K562 (cell line): Measurements from ENCODE around the gene CNOT6. TPM values are rescaled to one million over a fixed set of nuclear protein-coding genes. Genes with fewer than 3 reads are reported as not detected.

ENCODE experiments used
- CREB5 ChIP-seq: fragments of 250-450 bp; sonication (Bioruptor Pico); IDR thresholded peaks from 2 replicates; pipeline ENCODE4 v1.5.0; 2020; ENCODE audit warnings: mild to moderate bottlenecking
- CTBP1 ChIP-seq: fragments of 450-650 bp; IDR thresholded peaks from 2 replicates; pipeline ENCODE4 v1.6.1; 2016; ENCODE audit warnings: borderline replicate concordance
- FOXK2 ChIP-seq, 2 experiments: fragments of 450-650 bp; IDR thresholded peaks in 1 of 2; conservative IDR thresholded peaks in 1 of 2; 2 replicates each; pipeline ENCODE4 v1.6.1; 2016; ENCODE audit warnings: low read depth in 2 of 2, mild to moderate bottlenecking in 1 of 2
- HDAC2 ChIP-seq: fragments of 450-650 bp; IDR thresholded peaks from 2 replicates; pipeline ENCODE4 v1.6.1; 2016; ENCODE audit warnings: mild to moderate bottlenecking
- IRF1 ChIP-seq: sonication (generic); formaldehyde crosslinking; IDR thresholded peaks from 2 replicates; pipeline ENCODE4 v1.8.0; 2022; ENCODE audit warnings: missing genetic modification reagents, mild to moderate bottlenecking, borderline replicate concordance
- MYNN ChIP-seq, 2 experiments: sonication (generic); formaldehyde crosslinking in 1 of 2; IDR thresholded peaks; 2 replicates each; pipeline versions ENCODE4 v1.5.0 to v1.6.1; 2016 to 2020; ENCODE audit warnings: antibody characterized with exemption in 1 of 2, missing genetic modification reagents in 1 of 2
- RCOR1 ChIP-seq, 2 experiments: IDR thresholded peaks; 2 replicates each; pipeline ENCODE4 v1.6.1; 2012; ENCODE audit warnings: low read depth in 2 of 2, low read length in 2 of 2, borderline replicate concordance in 1 of 2, improper control_type of control experiment in 1 of 2
- SRSF1 ChIP-seq: fragments of 200-400 bp; formaldehyde crosslinking; IDR thresholded peaks from 2 replicates; pipeline ENCODE4 v1.6.1; 2017; ENCODE audit warnings: mild to moderate bottlenecking, low read depth, low read length, moderate library complexity
- TRIM24 ChIP-seq, 2 experiments: fragments of 450-650 bp; IDR thresholded peaks; 2 replicates each; pipeline ENCODE4 v1.6.1; 2016
- polyA plus RNA-seq, 8 experiments: library from polyadenylated mRNA; depleted of rRNA in 4 of 8; stranded (reverse) in 5 of 8; unstranded in 3 of 8; fragments of >200 nt; fragmentation: Nextera tagmentation in 2 of 8; fragmentation: Illumina TruSeq in 1 of 8; extraction: Ambion mirVana in 2 of 8; extraction: Trizol in 1 of 8; gene quantifications; 2 replicates each; pipeline versions ENCODE4 v1.2.1 to v1.2.3, GENCODE V29; 2011 to 2014; ENCODE audit warnings: inconsistent platforms in 1 of 8, missing spikeins in 1 of 8
- total RNA-seq, 7 experiments: library from RNA; depleted of rRNA in 6 of 7; stranded (reverse); fragments of >200 nt in 6 of 7; fragmentation: Illumina TruSeq in 2 of 7; extraction: Trizol in 2 of 7; gene quantifications; 2 replicates each; pipeline versions ENCODE4 v1.2.1 to v1.2.3, GENCODE V29; 2011 to 2021; ENCODE audit warnings: low replicate concordance in 1 of 7
- TF ChIP-seq, protein P1 (sequence below), 2 experiments: fragments of 450-650 bp; formaldehyde crosslinking in 1 of 2; IDR thresholded peaks; 2 replicates each; pipeline versions ENCODE4 v1.4.0 to v1.6.1; 2014 to 2020; ENCODE audit warnings: mild to moderate bottlenecking in 2 of 2, borderline replicate concordance in 1 of 2, low read depth in 1 of 2

The CNOT6 gene
- total and polyA plus RNA-seq, 9 of the 15 experiments (the other 6 are each of a cell fraction or from before 2014, with no cell fraction given) = 4.9 to 32.4 (median 14.0) TPM

DNA sequence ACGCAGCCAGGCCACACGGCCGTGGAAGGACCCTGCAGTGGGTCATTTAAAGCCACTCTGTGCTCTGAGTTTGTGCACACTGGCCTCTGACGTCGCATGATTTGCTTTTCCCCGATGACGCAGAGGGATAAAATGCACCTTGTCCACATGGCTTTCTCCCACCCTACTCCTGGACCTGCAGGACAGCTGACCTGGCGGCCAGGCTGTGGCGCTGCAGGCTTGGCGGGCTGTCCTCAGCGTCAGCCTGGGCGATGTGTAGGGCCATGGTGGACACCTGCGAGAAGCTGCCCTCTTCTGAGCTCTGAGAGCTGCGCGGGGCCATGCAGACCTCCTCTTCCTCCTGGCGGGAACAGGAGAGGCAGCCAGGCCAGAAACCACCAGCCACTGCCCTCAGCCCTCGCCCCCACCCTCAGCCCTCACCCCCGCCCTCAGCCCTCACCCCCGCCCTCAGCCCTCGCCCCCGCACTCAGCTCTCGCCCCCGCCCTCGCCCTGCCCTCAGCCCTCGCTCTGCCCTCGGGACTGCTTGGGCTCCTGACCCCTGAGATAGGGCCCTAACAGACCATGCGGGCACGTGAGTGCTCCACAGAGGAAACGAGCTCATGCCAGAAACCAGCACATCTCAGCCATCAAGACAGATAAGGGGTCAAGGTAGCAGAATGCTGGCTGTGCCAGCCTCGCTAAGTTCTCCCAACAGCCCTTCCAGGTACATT is 117.1 kb downstream of the CNOT6 start (continued):
- TF ChIP-seq MYNN (IDR thresholded peaks at IDR 0.05) = 0 out of 2 replicates have a peak, but pooled peaks have one; percentile 48
- TF ChIP-seq MYNN (CRISPR knock-in tag; IDR thresholded peaks at IDR 0.05) = no peak
- TF ChIP-seq CTBP1 = peak; percentile 63; the same call in 1 of the 2 replicates
- TF ChIP-seq TRIM24 (IDR thresholded peaks at IDR 0.05) = no peak
- TF ChIP-seq FOXK2 (conservative IDR thresholded peaks at IDR 0.05 in 1 of 2, IDR thresholded peaks at IDR 0.05 in 1 of 2; ENCODE audit: low read depth in 2 of 2) = peak in 1 of 2 experiments; percentile 17; a peak in 1 of 4 replicates
- no peak for TF ChIP-seq SRSF1
- TF ChIP-seq HDAC2 = no peak
- no peak for TF ChIP-seq CREB5 (CRISPR knock-in tag)
- no peak for TF ChIP-seq IRF1
- TF ChIP-seq, protein P1, sequence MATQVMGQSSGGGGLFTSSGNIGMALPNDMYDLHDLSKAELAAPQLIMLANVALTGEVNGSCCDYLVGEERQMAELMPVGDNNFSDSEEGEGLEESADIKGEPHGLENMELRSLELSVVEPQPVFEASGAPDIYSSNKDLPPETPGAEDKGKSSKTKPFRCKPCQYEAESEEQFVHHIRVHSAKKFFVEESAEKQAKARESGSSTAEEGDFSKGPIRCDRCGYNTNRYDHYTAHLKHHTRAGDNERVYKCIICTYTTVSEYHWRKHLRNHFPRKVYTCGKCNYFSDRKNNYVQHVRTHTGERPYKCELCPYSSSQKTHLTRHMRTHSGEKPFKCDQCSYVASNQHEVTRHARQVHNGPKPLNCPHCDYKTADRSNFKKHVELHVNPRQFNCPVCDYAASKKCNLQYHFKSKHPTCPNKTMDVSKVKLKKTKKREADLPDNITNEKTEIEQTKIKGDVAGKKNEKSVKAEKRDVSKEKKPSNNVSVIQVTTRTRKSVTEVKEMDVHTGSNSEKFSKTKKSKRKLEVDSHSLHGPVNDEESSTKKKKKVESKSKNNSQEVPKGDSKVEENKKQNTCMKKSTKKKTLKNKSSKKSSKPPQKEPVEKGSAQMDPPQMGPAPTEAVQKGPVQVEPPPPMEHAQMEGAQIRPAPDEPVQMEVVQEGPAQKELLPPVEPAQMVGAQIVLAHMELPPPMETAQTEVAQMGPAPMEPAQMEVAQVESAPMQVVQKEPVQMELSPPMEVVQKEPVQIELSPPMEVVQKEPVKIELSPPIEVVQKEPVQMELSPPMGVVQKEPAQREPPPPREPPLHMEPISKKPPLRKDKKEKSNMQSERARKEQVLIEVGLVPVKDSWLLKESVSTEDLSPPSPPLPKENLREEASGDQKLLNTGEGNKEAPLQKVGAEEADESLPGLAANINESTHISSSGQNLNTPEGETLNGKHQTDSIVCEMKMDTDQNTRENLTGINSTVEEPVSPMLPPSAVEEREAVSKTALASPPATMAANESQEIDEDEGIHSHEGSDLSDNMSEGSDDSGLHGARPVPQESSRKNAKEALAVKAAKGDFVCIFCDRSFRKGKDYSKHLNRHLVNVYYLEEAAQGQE (IDR thresholded peaks at IDR 0.05; ENCODE audit: borderline replicate concordance) = peak; percentile 83
- TF ChIP-seq, protein P1 (CRISPR knock-in tag; IDR thresholded peaks at IDR 0.05; ENCODE audit: low read depth) = no peak
- TF ChIP-seq RCOR1 (IDR thresholded peaks at IDR 0.05; ENCODE audit: borderline replicate concordance in 1 of 2, low read depth in 2 of 2, low read length in 2 of 2) = 0 out of 4 replicates have a peak, but pooled peaks of 1 of the 2 experiments have one; percentile 25
